GM12865 (cell line): ENCODE results near the gene PFN1.
A peak's percentile ranks its signal among the peaks of the same experiment; 100 is the strongest.

ENCODE experiments used
- DNase-seq: peaks from one replicate; pipeline ENCODE4 v3.0.0; 2010; ENCODE audit warnings: low read depth
- H3K4me3 ChIP-seq: 2 replicates; pipeline ENCODE4 v1.5.1; 2011; ENCODE audit warnings: mild to moderate bottlenecking, low read depth, low read length, control low read depth
- TF ChIP-seq, protein P1 (sequence below): IDR thresholded peaks from 2 replicates; pipeline ENCODE4 v1.5.1; 2011; ENCODE audit warnings: low read length, control low read depth, low read depth, inconsistent platforms; ENCODE audit not compliant: insufficient read depth; ENCODE audit errors: missing control alignments

PFN1 gene

GRCh38 chr17:4900231-4901107 lies 47.9 kb downstream of the PFN1 start:
- TF ChIP-seq, protein P1, sequence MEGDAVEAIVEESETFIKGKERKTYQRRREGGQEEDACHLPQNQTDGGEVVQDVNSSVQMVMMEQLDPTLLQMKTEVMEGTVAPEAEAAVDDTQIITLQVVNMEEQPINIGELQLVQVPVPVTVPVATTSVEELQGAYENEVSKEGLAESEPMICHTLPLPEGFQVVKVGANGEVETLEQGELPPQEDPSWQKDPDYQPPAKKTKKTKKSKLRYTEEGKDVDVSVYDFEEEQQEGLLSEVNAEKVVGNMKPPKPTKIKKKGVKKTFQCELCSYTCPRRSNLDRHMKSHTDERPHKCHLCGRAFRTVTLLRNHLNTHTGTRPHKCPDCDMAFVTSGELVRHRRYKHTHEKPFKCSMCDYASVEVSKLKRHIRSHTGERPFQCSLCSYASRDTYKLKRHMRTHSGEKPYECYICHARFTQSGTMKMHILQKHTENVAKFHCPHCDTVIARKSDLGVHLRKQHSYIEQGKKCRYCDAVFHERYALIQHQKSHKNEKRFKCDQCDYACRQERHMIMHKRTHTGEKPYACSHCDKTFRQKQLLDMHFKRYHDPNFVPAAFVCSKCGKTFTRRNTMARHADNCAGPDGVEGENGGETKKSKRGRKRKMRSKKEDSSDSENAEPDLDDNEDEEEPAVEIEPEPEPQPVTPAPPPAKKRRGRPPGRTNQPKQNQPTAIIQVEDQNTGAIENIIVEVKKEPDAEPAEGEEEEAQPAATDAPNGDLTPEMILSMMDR, result no peak
- peak overlapping the region; percentile 25 for H3K4me3 ChIP-seq
- peak; percentile 62 for DNase-seq

GRCh38 chr17:4899341-4900230 lies 48.7 kb downstream of the PFN1 start, which contains the start of gene C17orf107:
C17orf107 (plus strand) TSS chr17:4899536; CDS start chr17:4899763, 227 bp downstream.
- peak; percentile 78 for DNase-seq
- H3K4me3 ChIP-seq, result peak within 1 kb of the TSS; percentile 24
- TF ChIP-seq, protein P1, result no peak

DNA sequence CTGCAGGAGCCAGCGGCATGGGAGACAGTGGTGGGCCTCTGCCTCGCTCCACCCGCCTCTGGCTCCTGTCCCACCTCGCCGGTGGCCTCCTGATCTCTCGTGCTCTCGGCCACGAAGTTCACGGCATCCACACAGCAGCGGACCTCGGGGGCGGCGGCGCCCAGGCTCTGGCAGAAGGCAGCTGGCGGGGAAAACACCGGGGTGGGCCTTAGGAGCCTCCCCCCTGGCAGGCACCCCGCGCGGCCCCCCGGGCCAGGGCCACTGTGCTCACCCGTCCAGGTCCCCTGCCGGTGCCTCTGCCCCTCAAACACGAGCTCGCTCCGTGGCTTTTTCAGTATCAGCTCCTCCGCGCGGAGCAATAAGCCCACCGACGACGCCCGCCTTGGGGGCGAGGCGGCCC lies 49.4 kb downstream of the PFN1 start:
- peak overlapping the region; percentile 24; the same call in 1 of the 2 replicates for H3K4me3 ChIP-seq
- no peak for DNase-seq
- TF ChIP-seq, protein P1, result no peak

DNA sequence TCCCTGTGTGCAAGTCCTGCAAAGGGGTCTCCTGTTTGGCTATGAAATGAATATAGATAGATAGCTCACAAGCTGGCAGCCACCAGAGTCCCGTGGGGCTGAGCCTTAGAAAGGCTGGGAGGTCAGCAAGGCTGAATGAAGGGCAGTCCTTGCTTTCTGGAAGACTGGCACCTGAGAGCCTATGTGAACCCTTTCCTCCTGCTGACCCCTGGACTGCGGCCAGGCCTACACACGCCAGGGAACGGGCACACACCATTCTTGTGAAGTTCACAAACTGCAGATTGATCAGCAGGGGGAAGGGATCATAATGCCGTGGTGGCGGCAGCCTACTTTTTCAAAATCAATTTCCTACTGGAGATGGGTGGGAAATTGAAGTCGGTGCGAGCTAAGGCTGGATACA lies 50.0 kb downstream of the PFN1 start:
- TF ChIP-seq, protein P1, result no peak
- no peak overlapping the region for H3K4me3 ChIP-seq
- DNase-seq, result no peak

- H3K4me3 ChIP-seq, result no peak overlapping the region
- no peak for DNase-seq
- TF ChIP-seq, protein P1, result no peak
Measured at GRCh38 chr17:4897785-4898184, 50.5 kb downstream of the PFN1 start.

GRCh38 chr17:4897198-4897687 lies 51.1 kb downstream of the PFN1 start:
- no peak for DNase-seq
- no peak overlapping the region for H3K4me3 ChIP-seq
- TF ChIP-seq, protein P1, result no peak
